A673 (cell line): ENCODE measurements around the gene GCDH. TPM values are rescaled to one million over a fixed set of nuclear protein-coding genes. Genes with fewer than 3 reads are reported as not detected.
A peak's percentile ranks its signal among the peaks of the same experiment; 100 is the strongest.

Experiments used
- BruUV-seq: library from RNA; stranded (reverse); fragments of 400-500 nt; replicated peaks from 2 replicates; lab custom pipeline; 2021; lab: Mats Ljungman, UMichigan
- CTCF ChIA-PET: fragments of 300-600 bp; sonication (Branson Sonifier 250); formaldehyde crosslinking; loops from one replicate; lab custom pipeline; 2022; ENCODE audit warnings: antibody characterized with exemption; lab: Charles Lee
- POLR2A ChIA-PET: fragments of 300-600 bp; sonication (Branson Sonifier 250); formaldehyde crosslinking; loops from one replicate; lab custom pipeline; 2022; ENCODE audit warnings: antibody characterized with exemption; ENCODE audit not compliant: low non-redundant PET; lab: Charles Lee
- DNase-seq: peaks from one replicate; pipeline ENCODE4 v3.0.0-alpha.2; 2015; ENCODE audit warnings: low spot score
- H3K27ac ChIP-seq: fragments of 200-600 bp; sonication (generic); 2 replicates; pipeline ENCODE4 v1.5.1; 2016; ENCODE audit warnings: mixed run types, low read depth, mild to moderate bottlenecking, mixed read lengths, antibody characterized with exemption, low read length; ENCODE audit not compliant: poor library complexity, severe bottlenecking
- H3K27me3 ChIP-seq: fragments of 200-600 bp; sonication (generic); replicated peaks from 2 replicates; pipeline ENCODE4 v1.6.1; 2017; ENCODE audit warnings: mixed run types, low read depth, mild to moderate bottlenecking, mixed read lengths, antibody characterized with exemption, low read length; ENCODE audit not compliant: insufficient read depth, poor library complexity
- H3K36me3 ChIP-seq: fragments of 200-600 bp; sonication (generic); 2 replicates; pipeline ENCODE4 v1.6.1; 2016; ENCODE audit warnings: mixed run types, mild to moderate bottlenecking, mixed read lengths, antibody characterized with exemption, low read length; ENCODE audit not compliant: insufficient read depth, poor library complexity, severe bottlenecking
- H3K4me1 ChIP-seq: fragments of 200-600 bp; sonication (generic); 2 replicates; pipeline ENCODE4 v1.6.1; 2017; ENCODE audit warnings: mixed run types, mild to moderate bottlenecking, mixed read lengths, antibody characterized with exemption, low read length; ENCODE audit not compliant: insufficient read depth, poor library complexity, severe bottlenecking
- H3K4me3 ChIP-seq: fragments of 200-600 bp; sonication (generic); 2 replicates; pipeline ENCODE4 v1.5.1; 2016; ENCODE audit warnings: low read depth, mixed run types, mild to moderate bottlenecking, mixed read lengths, low read length; ENCODE audit not compliant: poor library complexity, severe bottlenecking
- H3K9me3 ChIP-seq: fragments of 200-600 bp; sonication (generic); 2 replicates; pipeline ENCODE4 v1.6.1; 2016; ENCODE audit warnings: mixed run types, low read depth, mild to moderate bottlenecking, mixed read lengths, antibody characterized with exemption, low read length; ENCODE audit not compliant: poor library complexity, severe bottlenecking
- CTCF ChIP-seq: fragments of 300-800, 200-600 bp; sonication (generic); conservative IDR thresholded peaks from 2 replicates; pipeline ENCODE4 v1.5.1; 2017; ENCODE audit warnings: low read depth, mild to moderate bottlenecking, antibody characterized with exemption, low read length, moderate library complexity, mixed read lengths
- EZH2 ChIP-seq: fragments of 200-600 bp; sonication (generic); IDR thresholded peaks from 2 replicates; pipeline ENCODE4 v1.6.1; 2017; ENCODE audit warnings: borderline replicate concordance, low read depth, mild to moderate bottlenecking, mixed read lengths, antibody characterized with exemption, low read length; ENCODE audit not compliant: poor library complexity, severe bottlenecking
- intact Hi-C: fragments of 100-400 bp; cut with micrococcal nuclease; formaldehyde crosslinking; loops from one replicate; pipeline ENCODE4 v1.10.0; 2022; ENCODE audit not compliant: unreplicated experiment
- total RNA-seq: library from RNA; stranded (reverse); gene quantifications from 2 replicates; pipeline ENCODE4 v1.2.3, GENCODE V29; 2021

The GCDH gene
- total RNA-seq, 1 experiment from 2014 or later, result 47.3 TPM

GRCh38 chr19:12864143-12864542 is 26.8 kb upstream of the GCDH start:
- intact Hi-C loops, result no loop called here
- TF ChIP-seq EZH2 (no peak), CTCF (no peak)
- no peaks in the 10 kb centered on the region for H3K36me3 ChIP-seq
- H3K27me3 ChIP-seq, result no peaks in the 10 kb centered on the region
- ChIA-PET CTCF (interaction anchor here (0.7 to 1.0 kb wide), 2 partner anchors 12 to 17 kb away, joined by 3 to 6 read pairs; no protein-coding TSS in a partner anchor), POLR2A (interaction anchor here (0.7 kb wide), 2 partner anchors 17 to 301 kb away, joined by 7 to 10 read pairs; partner anchors contain the start of gene DNASE2)
- DNase-seq, result no peak
- H3K9me3 ChIP-seq, result no peaks in the 10 kb centered on the region
- H3K27ac ChIP-seq, result no peak overlapping the region
- peaks cover 9% of the 10 kb centered on the region for H3K4me1 ChIP-seq
- H3K4me3 ChIP-seq, result no peak overlapping the region
- BruUV-seq, result no TSS peak

DNA sequence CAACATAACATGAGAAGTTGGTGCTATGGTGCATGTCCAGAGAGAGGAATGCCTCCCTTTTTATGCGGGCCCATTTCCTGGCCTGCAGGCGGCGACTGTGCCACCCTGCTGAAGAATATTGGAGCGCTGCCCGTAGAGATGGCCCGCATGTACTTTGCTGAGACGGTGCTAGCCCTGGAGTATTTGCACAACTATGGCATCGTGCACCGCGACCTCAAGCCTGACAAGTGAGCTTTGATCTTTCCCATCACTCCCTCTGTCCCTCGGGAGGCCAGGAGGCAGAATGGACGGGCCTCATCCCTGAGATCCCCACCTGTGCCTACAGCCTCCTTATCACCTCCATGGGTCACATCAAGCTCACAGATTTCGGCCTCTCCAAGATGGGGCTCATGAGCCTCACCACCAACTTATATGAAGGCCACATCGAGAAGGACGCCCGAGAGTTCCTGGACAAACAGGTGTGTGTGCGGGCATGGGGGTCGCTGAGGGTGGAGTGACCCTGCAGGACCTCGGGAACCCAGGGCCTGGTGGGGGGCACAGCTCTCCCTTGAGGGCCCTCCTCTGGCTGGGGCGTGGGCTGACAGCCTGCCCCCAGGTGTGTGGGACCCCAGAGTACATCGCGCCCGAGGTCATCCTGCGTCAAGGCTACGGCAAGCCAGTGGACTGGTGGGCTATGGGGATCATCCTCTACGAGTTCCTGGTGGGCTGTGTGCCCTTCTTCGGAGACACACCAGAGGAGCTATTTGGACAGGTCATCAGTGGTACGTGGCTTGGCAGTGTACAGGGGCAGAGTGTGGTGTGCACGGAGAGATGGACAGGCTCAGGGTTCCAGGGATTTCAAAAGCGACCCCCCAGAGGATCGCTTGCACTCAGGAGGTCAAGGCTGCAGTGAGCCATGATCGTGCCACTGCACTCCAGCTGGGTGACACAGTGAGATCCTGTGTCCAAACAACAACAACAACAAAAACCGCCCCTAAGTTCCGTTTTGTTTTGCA is 25.9 kb upstream of the GCDH start:
- H3K27ac ChIP-seq, result no peak overlapping the region
- intact Hi-C loops, result no loop called here
- POLR2A ChIA-PET, result interaction anchor here (0.7 kb wide), 1 partner anchor 300 kb away, joined by 10 read pairs; no protein-coding TSS in a partner anchor
- DNase-seq, result no peak
- H3K4me3 ChIP-seq, result no peak overlapping the region
- TF ChIP-seq EZH2 (no peak), CTCF (0 out of 2 replicates have a peak, but pooled peaks have one; percentile 18)
- no peaks in the 10 kb centered on the region for H3K36me3 ChIP-seq
- no peaks in the 10 kb centered on the region for H3K9me3 ChIP-seq
- H3K27me3 ChIP-seq, result no peaks in the 10 kb centered on the region
- peaks cover 9% of the 10 kb centered on the region for H3K4me1 ChIP-seq
- no TSS peak for BruUV-seq
- CTCF ChIA-PET, result interaction anchor here (0.7 kb wide), 1 partner anchor 13 kb away, joined by 6 read pairs; no protein-coding TSS in a partner anchor

- H3K4me3 ChIP-seq, result no peak overlapping the region
- H3K27ac ChIP-seq, result no peak overlapping the region
- H3K9me3 ChIP-seq, result no peaks in the 10 kb centered on the region
- BruUV-seq, result no TSS peak
- ChIA-PET POLR2A (no interaction called here), CTCF (no interaction called here)
- intact Hi-C loops, result no loop called here
- H3K27me3 ChIP-seq, result no peaks in the 10 kb centered on the region
- no peaks in the 10 kb centered on the region for H3K36me3 ChIP-seq
- peaks cover 9% of the 10 kb centered on the region for H3K4me1 ChIP-seq
- DNase-seq, result no peak
- no peak for TF ChIP-seq CTCF
Observed at GRCh38 chr19:12865746-12866415, 25.1 kb upstream of the GCDH start.
